Measurements from ENCODE around the gene SPINK1.

DNA sequence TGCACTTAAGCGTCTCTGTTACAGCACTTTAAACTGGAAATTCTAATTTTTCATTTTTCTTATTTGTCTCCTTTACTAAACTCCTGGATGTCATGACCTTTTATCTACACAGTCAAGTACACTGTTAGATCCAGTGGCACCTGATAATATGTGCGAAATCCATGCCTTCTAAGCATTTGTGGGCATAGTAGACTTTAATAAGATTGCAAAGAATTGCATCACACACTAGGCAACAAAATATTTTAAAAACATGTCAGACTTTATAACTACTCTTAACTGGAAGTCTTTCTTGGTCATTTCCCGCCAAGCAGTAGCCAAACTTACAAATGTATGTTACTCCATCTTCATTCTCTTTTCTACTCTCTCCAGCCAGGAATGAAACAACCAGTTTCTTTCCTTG lies 5.0 kb upstream of the SPINK1 start:
- TF ChIP-seq EZH2 (IDR thresholded peaks at IDR 0.05; ENCODE audit: low read length) (no peak), CTCF (optimal IDR thresholded peaks at IDR 0.05 in 1 of 3, IDR thresholded peaks at IDR 0.05 in 1 of 3, conservative IDR thresholded peaks at IDR 0.05 in 1 of 3; ENCODE audit: extremely low read depth in 1 of 3, insufficient read depth in 2 of 3, low read length in 3 of 3) (no peak)
